H1 (cell line): ENCODE measurements around the gene DCUN1D3. TPM values are rescaled to one million over a fixed set of nuclear protein-coding genes. Genes with fewer than 3 reads are reported as not detected.

Experiments
- USF2 ChIP-seq: IDR thresholded peaks from 2 replicates; pipeline ENCODE4 v1.6.1; 2011; ENCODE audit warnings: low read length, improper control_type of control experiment
- polyA plus RNA-seq, 7 experiments: library from polyadenylated mRNA; depleted of rRNA in 3 of 7; stranded (reverse) in 5 of 7; unstranded in 2 of 7; fragments of >200 nt in 5 of 7; fragments of 200-250 nt in 2 of 7; gene quantifications; 1 replicate in 5 of 7; 2 replicates in 1 of 7; 4 replicates in 1 of 7; pipeline versions ENCODE4 v1.2.1 to v1.2.3, GENCODE V29; 2011 to 2013; ENCODE audit warnings: missing spikeins in 2 of 7, mixed read lengths in 2 of 7
- total RNA-seq: library from RNA; stranded (reverse); fragmentation: NEBNext Ultra II Directional; extraction: Animal tissue kit (Norgen Biotek cat#: 25700); gene quantifications from 2 replicates; pipeline ENCODE4 v1.2.1, GENCODE V29; 2021

The DCUN1D3 gene
- total and polyA plus RNA-seq, 2 of the 8 experiments (the other 6 are each of a cell fraction or from before 2014, with no cell fraction given): 3.5 to 18.2 TPM

GRCh38 chr16:20899477-20900298 is 470 bp downstream of the DCUN1D3 start (continued):
- TF ChIP-seq USF2: no peak
